Left renal cortex interstitium (tissue), 4 donors: Measurements from ENCODE around the gene ZNF407. TPM values are rescaled to one million over a fixed set of nuclear protein-coding genes. Genes with fewer than 3 reads are reported as not detected.

Experiments used
- DNase-seq, 4 donors: peaks; one replicate each; pipeline ENCODE4 v3.0.0-alpha.2; 2013; ENCODE audit warnings: low read depth in 4 of 4, low spot score in 2 of 4, missing footprints in 1 of 4
- polyA plus RNA-seq, 4 donors: library from polyadenylated mRNA; unstranded; fragments of 120-200 nt; gene quantifications; one replicate each; pipeline ENCODE4 v1.2.1, GENCODE V29; 2013; ENCODE audit not compliant: insufficient read length in 4 of 4

The ZNF407 gene
- polyA plus RNA-seq, 4 donors, result 9.8 to 10.1 (median 10.1) TPM

GRCh38 chr18:74806700-74807416 is 209.2 kb downstream of the ZNF407 start:
- no peak for DNase-seq

GRCh38 chr18:74817576-74817975 is 219.9 kb downstream of the ZNF407 start:
- DNase-seq, result no peak

- DNase-seq, result no peak
Measured at GRCh38 chr18:74818516-74819175, 221.0 kb downstream of the ZNF407 start.

- no peak for DNase-seq
Measured at GRCh38 chr18:74819433-74820059, 221.9 kb downstream of the ZNF407 start.

- no peak for DNase-seq
Measured at GRCh38 chr18:74820160-74820780, 222.6 kb downstream of the ZNF407 start.

- no peak for DNase-seq
Measured at GRCh38 chr18:74825460-74825859, 227.8 kb downstream of the ZNF407 start.

- DNase-seq, result no peak
Measured at GRCh38 chr18:74826572-74826971, 228.9 kb downstream of the ZNF407 start.

- DNase-seq, result no peak
Measured at GRCh38 chr18:74828200-74828599, 230.5 kb downstream of the ZNF407 start.

- DNase-seq, result no peak
Measured at GRCh38 chr18:74831571-74832250, 234.0 kb downstream of the ZNF407 start.

GRCh38 chr18:74832381-74832780 is 234.7 kb downstream of the ZNF407 start:
- DNase-seq, result no peak

GRCh38 chr18:74832999-74833398 is 235.3 kb downstream of the ZNF407 start:
- DNase-seq, result no peak

- no peak for DNase-seq
Measured at GRCh38 chr18:74834424-74835309, 237.0 kb downstream of the ZNF407 start.

GRCh38 chr18:74836296-74837139 is 238.8 kb downstream of the ZNF407 start:
- DNase-seq, result no peak

- DNase-seq, result no peak
Measured at GRCh38 chr18:74840492-74841167, 243.0 kb downstream of the ZNF407 start.

- DNase-seq, result no peak
Measured at GRCh38 chr18:74841248-74841647, 243.6 kb downstream of the ZNF407 start.

- DNase-seq, result no peak
Measured at GRCh38 chr18:74849301-74849700, 251.6 kb downstream of the ZNF407 start.

GRCh38 chr18:74856434-74856833 is 258.8 kb downstream of the ZNF407 start:
- no peak for DNase-seq

GRCh38 chr18:74856928-74857327 is 259.3 kb downstream of the ZNF407 start:
- no peak for DNase-seq
